Cardiac fibroblast (primary cell): Measurements from ENCODE around the gene AP1G1.

Experiments
- DNase-seq, 2 donors: peaks; one replicate each; pipeline versions ENCODE4 v3.0.0 to v3.0.0-alpha.2; 2010; ENCODE audit warnings: low read depth in 2 of 2
- H3K4me3 ChIP-seq, 2 donors: replicated peaks in 1 of 2; 1 replicate in 1 of 2; 2 replicates in 1 of 2; pipeline ENCODE4 v1.5.1; 2011; ENCODE audit warnings: low read depth in 2 of 2, low read length in 2 of 2, mild to moderate bottlenecking in 2 of 2, moderate library complexity in 1 of 2
- TF ChIP-seq, protein P1 (sequence below): IDR thresholded peaks from one replicate; pipeline ENCODE4 v1.5.1; 2011; ENCODE audit warnings: low read depth, mild to moderate bottlenecking, low read length, inconsistent platforms

The AP1G1 gene

DNA sequence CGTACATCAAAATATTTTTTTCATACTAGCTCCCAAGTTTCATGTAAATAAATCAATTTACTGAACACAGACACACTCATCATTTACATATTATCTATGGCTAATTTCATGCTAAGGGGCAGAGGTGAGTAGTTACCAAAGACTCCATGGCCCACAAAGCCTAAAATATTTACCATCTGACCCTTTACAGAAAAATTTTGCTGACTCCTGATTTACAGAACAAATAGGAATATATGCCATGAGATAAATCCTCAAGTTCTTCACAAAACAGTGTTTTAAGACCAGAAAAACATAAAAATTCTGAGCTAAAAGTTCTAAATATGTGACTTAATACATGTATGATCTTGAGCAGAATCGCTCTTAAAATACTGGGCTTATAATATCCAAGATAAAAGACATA, 47.5 kb downstream of the AP1G1 start:
- DNase-seq = no peak
- TF ChIP-seq, protein P1, sequence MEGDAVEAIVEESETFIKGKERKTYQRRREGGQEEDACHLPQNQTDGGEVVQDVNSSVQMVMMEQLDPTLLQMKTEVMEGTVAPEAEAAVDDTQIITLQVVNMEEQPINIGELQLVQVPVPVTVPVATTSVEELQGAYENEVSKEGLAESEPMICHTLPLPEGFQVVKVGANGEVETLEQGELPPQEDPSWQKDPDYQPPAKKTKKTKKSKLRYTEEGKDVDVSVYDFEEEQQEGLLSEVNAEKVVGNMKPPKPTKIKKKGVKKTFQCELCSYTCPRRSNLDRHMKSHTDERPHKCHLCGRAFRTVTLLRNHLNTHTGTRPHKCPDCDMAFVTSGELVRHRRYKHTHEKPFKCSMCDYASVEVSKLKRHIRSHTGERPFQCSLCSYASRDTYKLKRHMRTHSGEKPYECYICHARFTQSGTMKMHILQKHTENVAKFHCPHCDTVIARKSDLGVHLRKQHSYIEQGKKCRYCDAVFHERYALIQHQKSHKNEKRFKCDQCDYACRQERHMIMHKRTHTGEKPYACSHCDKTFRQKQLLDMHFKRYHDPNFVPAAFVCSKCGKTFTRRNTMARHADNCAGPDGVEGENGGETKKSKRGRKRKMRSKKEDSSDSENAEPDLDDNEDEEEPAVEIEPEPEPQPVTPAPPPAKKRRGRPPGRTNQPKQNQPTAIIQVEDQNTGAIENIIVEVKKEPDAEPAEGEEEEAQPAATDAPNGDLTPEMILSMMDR = no peak

GRCh38 chr16:71758293-71758760, 50.3 kb downstream of the AP1G1 start:
- TF ChIP-seq, protein P1 = no peak
- no peak overlapping the region for H3K4me3 ChIP-seq
- no peak for DNase-seq

More for the DNA sequence above, 47.5 kb downstream of the AP1G1 start:
- H3K4me3 ChIP-seq = no peak overlapping the region

GRCh38 chr16:71754652-71755051, 54.0 kb downstream of the AP1G1 start:
- TF ChIP-seq, protein P1 = no peak
- no peak for DNase-seq
- H3K4me3 ChIP-seq = no peak overlapping the region

DNA sequence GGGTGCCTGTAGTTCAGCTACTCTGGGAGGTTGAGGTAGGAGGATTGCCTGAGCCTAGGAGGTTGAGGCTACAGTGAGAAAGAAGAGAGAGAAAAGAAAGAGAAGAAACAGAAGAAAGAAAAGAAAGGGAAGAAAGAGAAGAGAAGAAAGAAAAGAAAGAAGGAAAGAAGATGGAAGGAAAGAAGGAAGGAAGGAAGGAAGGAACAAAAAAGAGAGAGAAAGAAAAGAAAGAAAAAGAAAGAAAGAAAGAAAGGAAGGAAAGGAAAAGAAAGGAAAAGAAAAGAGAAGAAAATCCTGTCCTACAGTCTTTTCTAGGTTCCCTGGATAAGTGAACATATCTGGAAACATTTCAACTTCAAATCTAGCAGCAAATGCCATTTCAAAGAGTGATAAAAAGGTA, 54.5 kb downstream of the AP1G1 start:
- no peak overlapping the region for H3K4me3 ChIP-seq
- no peak for DNase-seq
- TF ChIP-seq, protein P1 = no peak

DNA sequence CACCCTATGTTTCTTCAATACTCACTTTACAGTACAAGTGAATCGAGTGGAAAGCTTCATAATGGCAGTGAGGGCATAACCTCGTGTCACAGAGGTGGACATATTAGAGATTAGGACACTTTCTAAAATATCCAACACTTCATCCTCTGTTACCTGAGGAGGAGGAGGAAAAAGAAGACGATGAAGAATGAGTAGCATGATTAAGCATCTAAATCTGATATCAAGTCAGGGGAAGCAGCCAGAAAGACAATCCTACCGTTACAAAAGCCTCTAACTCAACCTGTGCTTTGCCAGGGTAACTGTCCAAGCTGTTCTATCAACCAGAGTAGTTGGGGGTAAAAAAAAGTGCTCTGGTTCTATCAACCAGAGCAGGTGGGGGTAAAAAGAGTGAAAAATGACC, 60.4 kb downstream of the AP1G1 start:
- H3K4me3 ChIP-seq = no peak overlapping the region
- TF ChIP-seq, protein P1 = no peak
- no peak for DNase-seq

DNA sequence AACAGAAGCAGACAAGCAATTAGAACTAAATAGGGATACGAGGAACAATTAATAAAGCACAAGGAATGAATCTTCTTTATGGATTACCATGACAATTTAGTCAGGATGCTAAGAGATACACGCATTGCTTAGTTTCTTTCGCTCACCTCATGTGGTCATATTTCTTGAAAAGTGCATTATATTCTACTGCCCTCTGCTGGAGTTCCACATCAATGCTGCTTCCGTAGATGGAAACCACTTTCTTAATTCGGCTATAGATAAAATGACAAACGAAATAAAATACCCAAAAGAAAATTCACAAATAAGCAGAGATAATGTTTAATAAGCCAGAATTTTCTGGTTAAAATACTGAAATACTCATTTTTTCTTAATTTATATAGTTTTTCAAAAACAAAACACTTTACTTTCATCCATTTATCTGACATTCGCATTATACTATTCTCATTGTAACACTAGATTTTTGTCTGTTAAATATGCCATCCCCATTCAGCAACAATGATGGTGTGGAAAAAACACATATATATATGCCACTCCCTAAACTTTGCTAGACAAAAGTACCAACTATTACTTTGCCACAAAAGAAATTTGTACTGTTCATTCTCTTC, 62.1 kb downstream of the AP1G1 start:
- H3K4me3 ChIP-seq = no peak overlapping the region
- peak; percentile 67 to 71 for DNase-seq
- TF ChIP-seq, protein P1 = peak; percentile 69

- no peak overlapping the region for H3K4me3 ChIP-seq
- TF ChIP-seq, protein P1 = no peak
- no peak for DNase-seq
Observed at GRCh38 chr16:71738855-71739254, 69.8 kb downstream of the AP1G1 start.
